T-helper 22 cell (primary cell): ENCODE data around the gene ALKBH5.

Experiments
- DNase-seq: peaks from one replicate; pipeline ENCODE4 v3.0.0-alpha.2; 2020; ENCODE audit warnings: low read depth

Gene ALKBH5

DNA sequence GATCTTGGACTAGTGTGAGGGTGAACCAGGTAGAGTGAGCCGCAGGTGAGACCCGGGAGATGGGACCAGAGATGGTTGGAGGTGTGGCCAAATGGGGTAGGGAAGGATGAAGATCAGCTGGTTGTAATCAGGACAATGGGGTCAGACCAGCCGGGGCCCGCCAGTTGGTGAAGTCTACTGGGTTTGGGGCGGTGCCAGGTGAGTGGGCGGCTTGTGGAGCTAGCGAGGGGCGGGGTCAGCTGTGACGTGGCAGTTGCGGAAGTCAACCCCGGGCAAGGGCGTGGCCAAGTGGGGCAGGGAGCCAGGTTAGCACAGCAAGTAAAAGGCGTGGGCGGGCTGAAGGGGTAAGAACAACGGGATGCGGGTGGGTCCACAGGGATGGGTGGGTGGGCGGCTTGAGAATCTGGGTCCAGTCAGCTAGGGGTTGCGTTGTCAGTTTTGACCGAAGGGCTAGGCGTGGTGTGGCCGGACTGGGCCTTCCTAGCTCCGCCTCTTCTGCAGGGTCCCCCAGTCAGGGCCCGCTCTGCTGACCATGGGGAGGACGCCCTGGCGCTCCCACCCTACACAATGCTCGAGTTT, 25.5 kb upstream of the ALKBH5 start:
- DNase-seq: peak; percentile 83

- DNase-seq: no peak
Measured at GRCh38 chr17:18159551-18160120, 24.0 kb upstream of the ALKBH5 start.

GRCh38 chr17:18160128-18160856, 23.3 kb upstream of the ALKBH5 start:
- no peak for DNase-seq

DNA sequence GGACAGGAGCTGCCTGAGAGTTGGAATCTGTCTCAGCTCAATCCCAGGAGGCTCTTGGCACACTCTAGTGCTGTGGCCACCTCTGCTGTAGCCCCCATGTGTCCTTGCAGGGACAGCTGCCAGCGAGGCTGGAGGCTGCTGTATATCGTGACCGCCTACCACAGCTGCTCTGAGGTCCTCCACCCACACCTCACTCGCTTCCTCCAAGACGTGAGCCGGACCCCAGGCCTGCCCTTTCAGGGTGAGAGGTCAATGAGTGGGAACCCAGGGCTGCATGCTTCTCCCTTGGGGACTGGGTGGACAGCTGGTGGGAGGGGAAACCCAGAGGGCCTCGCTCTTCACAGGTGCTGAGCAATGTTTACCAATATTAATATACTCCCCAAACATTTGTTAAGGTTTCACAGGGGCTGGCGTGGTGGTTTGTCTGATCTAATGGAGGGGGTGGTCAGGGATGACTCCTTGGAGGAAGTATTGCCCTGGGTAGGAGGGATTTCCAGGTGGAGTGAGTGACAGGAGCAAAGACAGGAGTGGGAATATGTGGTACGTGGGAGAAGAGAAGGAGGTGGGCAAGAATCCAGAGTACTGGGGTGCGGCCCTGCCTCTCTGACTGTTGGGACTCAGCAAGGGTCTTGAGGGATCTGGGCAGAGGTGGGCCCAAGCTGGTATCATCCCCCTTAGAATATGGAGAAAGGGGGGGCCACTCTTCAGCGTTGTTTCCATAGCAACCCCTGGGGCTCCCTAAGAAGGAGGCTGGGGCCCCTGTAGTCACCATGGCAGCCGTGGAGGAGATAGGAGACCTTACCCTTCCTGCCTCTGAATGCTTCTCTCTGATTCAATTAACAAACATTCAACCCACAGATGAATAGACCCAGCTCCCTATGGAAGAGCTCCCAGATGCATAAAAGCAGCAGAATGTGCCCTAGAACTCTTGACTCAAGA, 22.2 kb upstream of the ALKBH5 start:
- no peak for DNase-seq

DNA sequence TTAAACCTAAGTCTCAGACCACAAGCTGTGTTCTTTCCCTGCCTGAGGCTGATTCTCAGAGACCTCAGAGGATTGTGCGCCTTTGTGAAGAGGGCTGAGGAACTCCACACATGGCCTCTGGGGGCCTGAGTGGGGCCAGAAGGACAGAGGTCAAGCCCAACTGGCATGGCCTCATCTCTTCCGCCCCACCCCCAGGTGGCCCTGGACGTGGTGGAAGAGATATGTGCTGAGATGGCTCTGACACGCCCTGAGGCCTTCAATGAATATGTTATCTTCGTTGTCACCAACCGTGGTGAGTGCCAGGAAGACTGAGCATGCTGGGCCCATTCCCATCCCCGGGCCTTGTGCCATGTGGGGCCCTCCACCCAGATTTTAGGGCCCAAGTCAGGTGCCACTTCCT, 20.1 kb upstream of the ALKBH5 start:
- DNase-seq: no peak

DNA sequence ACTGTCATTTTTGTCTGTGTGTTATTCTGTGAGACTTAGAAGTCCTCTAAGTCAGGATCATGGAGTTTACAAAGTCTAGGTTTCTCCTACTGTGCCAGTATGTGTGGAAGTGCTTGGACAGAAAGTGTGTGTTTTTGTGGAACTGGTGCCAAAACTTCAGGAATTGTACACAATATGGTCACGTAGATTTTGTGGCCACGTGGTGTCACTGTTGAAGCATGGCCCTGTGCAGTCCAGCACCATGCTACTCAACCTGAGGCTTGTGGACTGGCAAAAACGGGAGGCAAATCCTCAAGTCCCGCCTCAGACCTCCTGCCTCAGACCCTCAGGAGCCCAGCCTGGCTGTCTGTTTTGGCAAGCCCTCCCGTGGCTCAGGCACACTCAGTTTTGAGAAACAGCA, 16.7 kb upstream of the ALKBH5 start:
- no peak for DNase-seq

DNA sequence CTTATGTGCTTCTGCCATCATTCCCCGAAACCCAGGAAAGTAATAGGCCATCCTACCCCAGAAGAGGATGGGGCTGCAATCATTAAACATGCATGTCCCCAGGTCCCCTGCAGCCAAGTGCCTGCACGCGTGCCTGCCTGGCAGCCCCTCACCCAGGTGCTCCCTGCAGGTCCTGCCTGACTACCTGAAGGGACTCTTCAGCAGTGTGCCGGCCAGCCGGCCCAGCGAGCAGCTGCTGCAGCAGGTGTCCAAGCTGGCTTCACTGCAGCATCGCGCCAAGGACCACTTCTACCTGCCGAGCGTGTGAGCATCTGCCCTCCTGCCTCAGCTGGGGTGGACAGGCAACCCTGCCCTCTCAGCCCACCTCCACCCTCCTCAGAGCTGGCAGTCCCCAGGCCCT, 16.2 kb upstream of the ALKBH5 start:
- no peak for DNase-seq

DNA sequence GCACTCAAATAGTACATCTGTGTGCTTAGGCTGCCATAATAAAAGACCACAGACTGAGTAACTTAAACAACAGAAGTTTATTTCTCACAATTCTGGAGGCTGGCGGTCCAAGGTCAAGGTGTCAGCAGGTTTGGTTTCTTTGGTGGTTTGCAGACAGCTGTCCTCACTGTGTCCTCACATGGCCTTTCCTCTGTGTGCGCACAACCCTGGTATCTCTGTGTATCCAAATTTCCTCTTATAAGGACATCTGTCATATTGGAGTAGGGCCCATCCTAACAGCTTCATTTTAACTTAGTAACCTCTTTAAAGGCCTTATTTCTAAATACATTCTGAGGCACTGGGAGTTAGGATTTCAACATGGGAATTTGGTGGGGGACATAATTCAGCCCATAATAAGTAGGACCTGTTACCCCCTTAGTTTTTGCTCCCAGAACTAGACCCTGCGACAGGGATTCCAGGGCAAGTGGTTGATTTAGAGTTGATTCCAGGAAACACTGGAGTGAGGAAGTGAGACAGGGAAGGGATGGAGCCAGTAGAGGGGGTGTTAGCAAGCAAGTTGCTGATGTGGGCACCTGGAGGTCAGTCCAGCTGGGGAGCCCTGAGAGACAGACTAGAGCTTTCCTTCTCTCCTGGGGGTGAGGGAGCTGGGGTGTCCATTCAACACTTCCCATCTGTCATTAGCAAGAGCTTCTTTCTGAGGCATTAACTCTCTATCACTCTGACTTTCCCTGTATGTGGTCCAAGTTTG, 10.9 kb upstream of the ALKBH5 start:
- no peak for DNase-seq

DNA sequence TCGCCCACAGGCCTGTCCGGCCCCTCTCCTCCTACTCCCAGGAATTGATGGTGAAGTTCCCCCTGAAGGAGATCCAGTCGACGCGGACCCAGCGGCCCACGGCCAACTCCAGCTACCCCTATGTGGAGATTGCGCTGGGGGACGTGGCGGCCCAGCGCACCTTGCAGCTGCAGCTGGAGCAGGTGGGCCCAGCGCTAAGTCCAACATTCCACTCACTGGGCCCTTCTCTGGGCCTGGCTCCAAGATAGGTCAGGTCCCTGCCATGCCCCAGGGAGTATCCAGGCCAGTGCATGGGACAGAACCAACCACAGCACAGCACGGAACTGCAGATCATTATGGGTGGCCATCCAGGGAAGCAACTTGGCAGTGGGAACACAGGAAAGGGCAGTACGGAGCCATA, 9.9 kb upstream of the ALKBH5 start:
- no peak for DNase-seq

- DNase-seq: no peak
Measured at GRCh38 chr17:18176176-18176575, 7.5 kb upstream of the ALKBH5 start.

DNA sequence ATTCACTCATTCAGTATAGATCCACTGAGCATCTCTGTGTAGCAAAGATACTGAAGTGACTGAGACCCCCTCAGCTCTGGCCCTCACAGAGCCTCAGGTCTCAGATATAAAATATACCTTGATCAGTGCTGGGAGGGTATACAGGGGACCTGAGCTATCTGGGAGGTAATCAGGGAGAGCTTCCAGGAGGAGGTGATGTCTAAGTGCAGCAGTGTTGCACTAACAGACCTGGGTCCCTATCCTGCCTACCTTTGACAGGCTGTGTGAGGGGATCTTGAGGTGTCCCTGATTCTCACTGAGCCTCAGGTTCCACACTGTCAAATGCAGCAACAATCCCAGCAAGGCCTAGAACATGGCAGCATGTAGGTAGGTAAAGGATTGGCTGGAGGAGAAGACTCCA, 6.5 kb upstream of the ALKBH5 start:
- no peak for DNase-seq

DNA sequence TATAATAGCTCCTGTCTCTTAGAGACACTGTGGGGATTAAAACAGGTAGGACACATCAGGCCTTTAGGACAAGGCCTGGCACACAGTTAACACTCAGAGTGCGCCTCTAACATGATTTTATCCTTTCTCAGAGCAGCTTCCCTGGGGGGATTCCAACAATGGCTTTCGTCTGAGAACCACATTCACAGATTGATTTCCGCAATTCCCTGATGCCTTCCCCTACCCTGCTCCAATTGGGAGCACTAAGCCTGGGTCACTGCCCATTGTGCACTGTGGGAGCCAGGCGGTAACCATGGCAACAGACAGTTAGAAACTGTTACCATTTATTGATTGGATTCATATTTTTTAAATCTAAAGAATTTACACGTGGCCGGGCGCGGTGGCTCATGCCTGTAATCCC, 5.9 kb upstream of the ALKBH5 start:
- no peak for DNase-seq

GRCh38 chr17:18179196-18179595, 4.4 kb upstream of the ALKBH5 start:
- DNase-seq: no peak

GRCh38 chr17:18179804-18180203, 3.8 kb upstream of the ALKBH5 start:
- DNase-seq: no peak

GRCh38 chr17:18181358-18181757, 2.3 kb upstream of the ALKBH5 start:
- DNase-seq: no peak

DNA sequence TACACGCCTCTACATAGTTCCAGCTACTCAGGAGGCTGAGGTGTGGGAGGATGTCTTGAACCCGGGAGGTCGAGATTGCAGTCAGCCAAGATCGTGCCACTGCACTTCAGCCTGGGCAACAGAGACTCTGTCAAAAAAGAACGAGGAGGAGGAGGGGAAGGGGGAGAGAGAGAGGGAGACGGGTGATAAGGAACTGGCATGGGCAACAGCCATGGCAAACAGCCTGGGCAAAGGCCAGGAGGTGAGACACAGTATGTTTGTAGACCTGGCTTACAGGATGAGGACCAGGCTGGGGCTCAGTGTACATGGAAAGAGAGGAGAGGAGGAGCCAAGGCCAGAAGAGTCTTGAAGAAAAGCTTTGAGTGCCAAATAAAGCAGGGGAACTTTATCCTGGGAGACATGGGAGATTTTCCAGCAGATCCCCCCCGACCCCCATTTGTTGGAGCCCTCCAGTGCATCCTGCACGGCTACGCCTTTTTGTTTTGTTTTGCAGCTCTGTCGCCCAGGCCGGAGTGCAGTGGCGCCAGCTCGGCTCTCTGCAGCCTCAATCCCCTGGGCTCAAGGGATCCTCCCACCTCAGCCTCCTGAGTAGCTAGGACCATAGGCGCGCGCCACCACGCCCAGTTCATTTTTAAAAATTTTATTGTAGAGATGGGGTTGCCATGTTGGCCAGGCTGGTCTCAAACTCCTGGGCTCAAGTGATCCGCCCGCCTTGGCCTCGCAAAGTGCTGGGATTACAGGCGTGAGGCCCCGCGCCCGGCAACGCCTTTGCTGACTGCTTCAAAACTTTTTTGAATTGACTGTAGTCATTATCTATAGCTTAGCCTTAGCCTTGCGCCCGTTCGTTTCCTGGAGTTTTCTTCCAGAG, 1.3 kb upstream of the ALKBH5 start:
- DNase-seq: no peak

- DNase-seq: peak; percentile 69
Measured at GRCh38 chr17:18182978-18183333, 672 bp upstream of the ALKBH5 start.

DNA sequence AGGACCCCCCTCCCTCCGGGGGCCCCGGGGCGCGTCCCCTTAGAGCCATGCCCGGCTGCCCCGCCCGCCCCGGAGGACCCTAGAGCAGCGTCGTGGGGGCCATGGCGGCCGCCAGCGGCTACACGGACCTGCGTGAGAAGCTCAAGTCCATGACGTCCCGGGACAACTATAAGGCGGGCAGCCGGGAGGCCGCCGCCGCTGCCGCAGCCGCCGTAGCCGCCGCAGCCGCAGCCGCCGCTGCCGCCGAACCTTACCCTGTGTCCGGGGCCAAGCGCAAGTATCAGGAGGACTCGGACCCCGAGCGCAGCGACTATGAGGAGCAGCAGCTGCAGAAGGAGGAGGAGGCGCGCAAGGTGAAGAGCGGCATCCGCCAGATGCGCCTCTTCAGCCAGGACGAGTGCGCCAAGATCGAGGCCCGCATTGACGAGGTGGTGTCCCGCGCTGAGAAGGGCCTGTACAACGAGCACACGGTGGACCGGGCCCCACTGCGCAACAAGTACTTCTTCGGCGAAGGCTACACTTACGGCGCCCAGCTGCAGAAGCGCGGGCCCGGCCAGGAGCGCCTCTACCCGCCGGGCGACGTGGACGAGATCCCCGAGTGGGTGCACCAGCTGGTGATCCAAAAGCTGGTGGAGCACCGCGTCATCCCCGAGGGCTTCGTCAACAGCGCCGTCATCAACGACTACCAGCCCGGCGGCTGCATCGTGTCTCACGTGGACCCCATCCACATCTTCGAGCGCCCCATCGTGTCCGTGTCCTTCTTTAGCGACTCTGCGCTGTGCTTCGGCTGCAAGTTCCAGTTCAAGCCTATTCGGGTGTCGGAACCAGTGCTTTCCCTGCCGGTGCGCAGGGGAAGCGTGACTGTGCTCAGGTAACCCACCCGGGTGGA, 759 bp downstream of the ALKBH5 start:
- DNase-seq: peak; percentile 73

GRCh38 chr17:18185391-18185790, 1.8 kb downstream of the ALKBH5 start:
- DNase-seq: no peak
